ENCODE results near the gene PMIS2.

The PMIS2 gene

GRCh38 chr19:35559281-35559659 lies 26.7 kb upstream of the PMIS2 start:
- no peaks in the 10 kb centered on the region for H3K79me2 ChIP-seq (ENCODE audit: insufficient read depth, low read length)
- no peaks in the 10 kb centered on the region for H3K27me3 ChIP-seq (ENCODE audit: insufficient read depth, low read length, poor library complexity, severe bottlenecking)
- no peak overlapping the region for H3K4me3 ChIP-seq (ENCODE audit: low read length, poor library complexity, severe bottlenecking)
- no peaks in the 10 kb centered on the region for H4K20me1 ChIP-seq (ENCODE audit: insufficient read depth, low read length, poor library complexity, severe bottlenecking)
- no peaks in the 10 kb centered on the region for H3K9me2 ChIP-seq (replicated peaks; ENCODE audit: low read depth, low read length)
- no peaks in the 10 kb centered on the region for H3K4me1 ChIP-seq (ENCODE audit: insufficient read depth, low read length, poor library complexity, severe bottlenecking)
- H3F3A ChIP-seq (ENCODE audit: low read depth), result no peaks in the 10 kb centered on the region
- no peaks in the 10 kb centered on the region for H3K36me3 ChIP-seq (ENCODE audit: insufficient read depth, low read length)
- no peak for TF ChIP-seq EZH2phosphoT487 (IDR thresholded peaks at IDR 0.05; ENCODE audit: borderline replicate concordance)
- no peak overlapping the region for H3K9ac ChIP-seq (ENCODE audit: low read depth, low read length, poor library complexity, severe bottlenecking)
- no peak overlapping the region for H3K4me2 ChIP-seq (ENCODE audit: low read depth, low read length, poor library complexity, severe bottlenecking)
- H3K9me3 ChIP-seq (ENCODE audit: insufficient read depth, low read depth, low read length), result no peaks in the 10 kb centered on the region
- no peak overlapping the region for H2AFZ ChIP-seq (ENCODE audit: low read length)

DNA sequence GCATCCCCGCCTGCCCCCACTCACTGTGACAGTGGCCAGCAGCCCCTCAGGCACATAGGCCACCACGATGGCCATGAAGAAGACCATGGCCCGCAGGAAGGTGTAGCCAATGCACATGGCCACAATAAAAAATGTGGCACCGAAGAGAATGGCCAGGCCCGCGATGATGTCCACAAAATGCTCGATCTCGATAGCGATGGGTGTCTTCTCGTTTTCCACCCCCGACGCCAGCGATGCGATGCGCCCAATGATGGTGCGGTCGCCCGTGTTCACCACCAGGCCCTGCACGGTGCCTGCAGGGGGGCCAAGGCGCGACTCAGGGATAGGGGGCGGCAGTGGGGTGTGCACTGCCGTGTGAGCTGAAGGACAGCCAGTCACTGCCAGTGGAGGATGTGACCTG lies 26.2 kb upstream of the PMIS2 start:
- Histone ChIP-seq H3K36me3 (ENCODE audit: insufficient read depth, low read length) (no peaks in the 10 kb centered on the region), H3K4me1 (ENCODE audit: insufficient read depth, low read length, poor library complexity, severe bottlenecking) (no peaks in the 10 kb centered on the region), H3K9me2 (replicated peaks; ENCODE audit: low read depth, low read length) (no peaks in the 10 kb centered on the region), H3K9me3 (ENCODE audit: insufficient read depth, low read depth, low read length) (no peaks in the 10 kb centered on the region), H3K9ac (ENCODE audit: low read depth, low read length, poor library complexity, severe bottlenecking) (no peak overlapping the region), H3K4me2 (ENCODE audit: low read depth, low read length, poor library complexity, severe bottlenecking) (no peak overlapping the region), H3F3A (ENCODE audit: low read depth) (no peaks in the 10 kb centered on the region), H4K20me1 (ENCODE audit: insufficient read depth, low read length, poor library complexity, severe bottlenecking) (no peaks in the 10 kb centered on the region), H3K27me3 (ENCODE audit: insufficient read depth, low read length, poor library complexity, severe bottlenecking) (no peaks in the 10 kb centered on the region), H2AFZ (ENCODE audit: low read length) (no peak overlapping the region), H3K79me2 (ENCODE audit: insufficient read depth, low read length) (no peaks in the 10 kb centered on the region), H3K4me3 (ENCODE audit: low read length, poor library complexity, severe bottlenecking) (no peak overlapping the region)
- TF ChIP-seq, protein P1, sequence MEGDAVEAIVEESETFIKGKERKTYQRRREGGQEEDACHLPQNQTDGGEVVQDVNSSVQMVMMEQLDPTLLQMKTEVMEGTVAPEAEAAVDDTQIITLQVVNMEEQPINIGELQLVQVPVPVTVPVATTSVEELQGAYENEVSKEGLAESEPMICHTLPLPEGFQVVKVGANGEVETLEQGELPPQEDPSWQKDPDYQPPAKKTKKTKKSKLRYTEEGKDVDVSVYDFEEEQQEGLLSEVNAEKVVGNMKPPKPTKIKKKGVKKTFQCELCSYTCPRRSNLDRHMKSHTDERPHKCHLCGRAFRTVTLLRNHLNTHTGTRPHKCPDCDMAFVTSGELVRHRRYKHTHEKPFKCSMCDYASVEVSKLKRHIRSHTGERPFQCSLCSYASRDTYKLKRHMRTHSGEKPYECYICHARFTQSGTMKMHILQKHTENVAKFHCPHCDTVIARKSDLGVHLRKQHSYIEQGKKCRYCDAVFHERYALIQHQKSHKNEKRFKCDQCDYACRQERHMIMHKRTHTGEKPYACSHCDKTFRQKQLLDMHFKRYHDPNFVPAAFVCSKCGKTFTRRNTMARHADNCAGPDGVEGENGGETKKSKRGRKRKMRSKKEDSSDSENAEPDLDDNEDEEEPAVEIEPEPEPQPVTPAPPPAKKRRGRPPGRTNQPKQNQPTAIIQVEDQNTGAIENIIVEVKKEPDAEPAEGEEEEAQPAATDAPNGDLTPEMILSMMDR (conservative IDR thresholded peaks at IDR 0.05; ENCODE audit: low read length), result no peak
- TF ChIP-seq EZH2phosphoT487 (IDR thresholded peaks at IDR 0.05; ENCODE audit: borderline replicate concordance), result no peak

- H2AFZ ChIP-seq (ENCODE audit: low read length), result no peak overlapping the region
Measured at GRCh38 chr19:35560271-35560670, 25.7 kb upstream of the PMIS2 start.

GRCh38 chr19:35560677-35561076 lies 25.3 kb upstream of the PMIS2 start:
- H3F3A ChIP-seq (ENCODE audit: low read depth), result no peaks in the 10 kb centered on the region
- H3K9ac ChIP-seq (ENCODE audit: low read depth, low read length, poor library complexity, severe bottlenecking), result no peak overlapping the region
- no peaks in the 10 kb centered on the region for H3K27me3 ChIP-seq (ENCODE audit: insufficient read depth, low read length, poor library complexity, severe bottlenecking)
- TF ChIP-seq, protein P1 (conservative IDR thresholded peaks at IDR 0.05; ENCODE audit: low read length), result no peak
- TF ChIP-seq EZH2phosphoT487 (IDR thresholded peaks at IDR 0.05; ENCODE audit: borderline replicate concordance), result no peak
- H3K36me3 ChIP-seq (ENCODE audit: insufficient read depth, low read length), result no peaks in the 10 kb centered on the region
- H3K79me2 ChIP-seq (ENCODE audit: insufficient read depth, low read length), result no peaks in the 10 kb centered on the region
- no peak overlapping the region for H2AFZ ChIP-seq (ENCODE audit: low read length)
- no peaks in the 10 kb centered on the region for H4K20me1 ChIP-seq (ENCODE audit: insufficient read depth, low read length, poor library complexity, severe bottlenecking)
- H3K4me1 ChIP-seq (ENCODE audit: insufficient read depth, low read length, poor library complexity, severe bottlenecking), result no peaks in the 10 kb centered on the region
- no peak overlapping the region for H3K4me2 ChIP-seq (ENCODE audit: low read depth, low read length, poor library complexity, severe bottlenecking)
- H3K9me3 ChIP-seq (ENCODE audit: insufficient read depth, low read depth, low read length), result no peaks in the 10 kb centered on the region
- H3K9me2 ChIP-seq (replicated peaks; ENCODE audit: low read depth, low read length), result no peaks in the 10 kb centered on the region
- no peak overlapping the region for H3K4me3 ChIP-seq (ENCODE audit: low read length, poor library complexity, severe bottlenecking)

More at GRCh38 chr19:35560271-35560670, 25.7 kb upstream of the PMIS2 start:
- Histone ChIP-seq H3F3A (ENCODE audit: low read depth) (no peaks in the 10 kb centered on the region), H4K20me1 (ENCODE audit: insufficient read depth, low read length, poor library complexity, severe bottlenecking) (no peaks in the 10 kb centered on the region), H3K27me3 (ENCODE audit: insufficient read depth, low read length, poor library complexity, severe bottlenecking) (no peaks in the 10 kb centered on the region), H3K4me2 (ENCODE audit: low read depth, low read length, poor library complexity, severe bottlenecking) (no peak overlapping the region), H3K9me3 (ENCODE audit: insufficient read depth, low read depth, low read length) (no peaks in the 10 kb centered on the region), H3K4me1 (ENCODE audit: insufficient read depth, low read length, poor library complexity, severe bottlenecking) (no peaks in the 10 kb centered on the region), H3K4me3 (ENCODE audit: low read length, poor library complexity, severe bottlenecking) (no peak overlapping the region), H3K9ac (ENCODE audit: low read depth, low read length, poor library complexity, severe bottlenecking) (no peak overlapping the region), H3K79me2 (ENCODE audit: insufficient read depth, low read length) (no peaks in the 10 kb centered on the region), H3K9me2 (replicated peaks; ENCODE audit: low read depth, low read length) (no peaks in the 10 kb centered on the region), H3K36me3 (ENCODE audit: insufficient read depth, low read length) (no peaks in the 10 kb centered on the region)
- TF ChIP-seq, protein P1 (conservative IDR thresholded peaks at IDR 0.05; ENCODE audit: low read length), result no peak
- TF ChIP-seq EZH2phosphoT487 (IDR thresholded peaks at IDR 0.05; ENCODE audit: borderline replicate concordance), result no peak

Measured in Loucy (cell line).